ENCODE data around the gene SERPINI1.

SERPINI1 gene

GRCh38 chr3:167843886-167844285, 108.4 kb downstream of the SERPINI1 start:
- TF ChIP-seq CTCF (IDR thresholded peaks at IDR 0.05; ENCODE audit: low read depth, low read length) = no peak
- H3K4me3 ChIP-seq (ENCODE audit: low read depth, low read length) = no peak overlapping the region

- no peak for TF ChIP-seq CTCF (IDR thresholded peaks at IDR 0.05; ENCODE audit: low read depth, low read length)
- no peak overlapping the region for H3K4me3 ChIP-seq (ENCODE audit: low read depth, low read length)
Observed at GRCh38 chr3:167844528-167844927, 109.0 kb downstream of the SERPINI1 start.

GRCh38 chr3:167851171-167851570, 115.7 kb downstream of the SERPINI1 start:
- no peak for TF ChIP-seq CTCF (IDR thresholded peaks at IDR 0.05; ENCODE audit: low read depth, low read length)
- no peak overlapping the region for H3K4me3 ChIP-seq (ENCODE audit: low read depth, low read length)

- TF ChIP-seq CTCF (IDR thresholded peaks at IDR 0.05; ENCODE audit: low read depth, low read length) = no peak
- no peak overlapping the region for H3K4me3 ChIP-seq (ENCODE audit: low read depth, low read length)
Observed at GRCh38 chr3:167851749-167852148, 116.2 kb downstream of the SERPINI1 start.

- no peak for TF ChIP-seq CTCF (IDR thresholded peaks at IDR 0.05; ENCODE audit: low read depth, low read length)
- H3K4me3 ChIP-seq (ENCODE audit: low read depth, low read length) = no peak overlapping the region
Observed at GRCh38 chr3:167852216-167852615, 116.7 kb downstream of the SERPINI1 start.

- no peak overlapping the region for H3K4me3 ChIP-seq (ENCODE audit: low read depth, low read length)
- TF ChIP-seq CTCF (IDR thresholded peaks at IDR 0.05; ENCODE audit: low read depth, low read length) = no peak
Observed at GRCh38 chr3:167854063-167854462, 118.5 kb downstream of the SERPINI1 start.

GRCh38 chr3:167854846-167855245, 119.3 kb downstream of the SERPINI1 start:
- H3K4me3 ChIP-seq (ENCODE audit: low read depth, low read length) = no peak overlapping the region
- TF ChIP-seq CTCF (IDR thresholded peaks at IDR 0.05; ENCODE audit: low read depth, low read length) = no peak

Measured in WI38 (cell line).